GM18907 (cell line): ENCODE results near the gene PNPLA3.

Source experiments
- ATAC-seq: cut with Tn5 transposase; IDR thresholded peaks from one replicate; pipeline ENCODE4 v1.9.1; 2021; ENCODE audit warnings: mild to moderate bottlenecking, moderate library complexity; ENCODE audit not compliant: unreplicated experiment

Gene PNPLA3

DNA sequence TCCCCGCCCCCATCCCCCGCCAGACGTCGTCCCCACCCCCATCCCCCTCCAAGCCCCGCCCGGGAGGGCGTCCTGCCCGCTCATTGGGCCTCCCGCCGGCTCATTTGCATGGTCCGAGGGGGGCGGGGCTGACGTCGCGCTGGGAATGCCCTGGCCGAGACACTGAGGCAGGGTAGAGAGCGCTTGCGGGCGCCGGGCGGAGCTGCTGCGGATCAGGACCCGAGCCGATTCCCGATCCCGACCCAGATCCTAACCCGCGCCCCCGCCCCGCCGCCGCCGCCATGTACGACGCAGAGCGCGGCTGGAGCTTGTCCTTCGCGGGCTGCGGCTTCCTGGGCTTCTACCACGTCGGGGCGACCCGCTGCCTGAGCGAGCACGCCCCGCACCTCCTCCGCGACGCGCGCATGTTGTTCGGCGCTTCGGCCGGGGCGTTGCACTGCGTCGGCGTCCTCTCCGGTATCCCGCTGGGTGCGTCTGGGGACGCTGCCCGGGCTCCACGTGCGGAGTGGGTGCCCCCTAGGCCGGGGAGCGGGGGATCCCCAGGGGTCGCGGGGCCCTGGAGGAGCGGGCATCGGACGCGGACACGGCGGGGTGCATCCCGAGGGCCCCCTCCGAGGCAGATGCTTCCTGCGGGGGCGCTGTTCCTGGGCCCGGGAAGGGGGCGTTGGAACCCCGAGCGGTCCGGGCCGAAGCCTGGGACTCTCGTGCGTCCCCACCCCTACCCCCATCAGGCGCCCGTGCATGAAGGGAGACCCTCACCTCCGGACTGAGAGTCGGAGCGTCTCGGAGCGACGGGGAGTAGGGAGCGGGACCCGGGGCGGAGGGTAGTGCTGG lies at the start of gene PNPLA3:
Gene PNPLA3 (plus strand): TSS at position 175 of the 834 bp plus-strand sequence. CDS start 107 bp downstream, at position 282.
- no peak for ATAC-seq

DNA sequence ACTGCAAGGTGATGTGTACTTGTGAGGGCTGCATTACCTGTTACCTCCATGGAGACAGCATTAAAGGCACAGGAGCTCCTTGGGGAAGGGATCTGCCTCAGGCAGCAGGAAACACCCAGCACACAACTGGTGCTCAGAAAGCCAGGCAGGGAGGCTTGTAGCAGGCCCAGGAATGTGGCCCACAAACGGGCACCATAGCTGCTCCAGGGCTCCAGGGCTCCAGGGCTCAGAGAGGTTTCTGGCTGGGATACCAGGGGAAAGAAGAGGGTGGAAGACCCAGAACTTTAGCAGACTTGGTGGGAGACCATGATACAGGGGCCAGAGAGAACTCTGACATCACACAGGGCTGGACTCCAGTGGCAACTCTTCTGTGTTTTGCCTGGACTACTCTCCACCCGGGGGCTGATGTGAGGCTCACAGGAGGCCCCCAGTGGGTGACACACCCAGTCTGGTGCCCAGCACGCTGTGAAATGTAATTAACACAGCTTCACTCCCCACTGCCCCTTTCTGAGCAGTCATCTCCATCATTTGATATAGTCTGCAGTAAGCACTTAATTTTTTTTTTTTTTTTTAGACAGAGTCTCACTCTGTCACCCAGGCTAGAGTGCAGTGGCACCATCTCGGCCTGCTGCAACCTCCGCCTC lies 46.6 kb upstream of the PNPLA3 start:
- ATAC-seq: no peak

DNA sequence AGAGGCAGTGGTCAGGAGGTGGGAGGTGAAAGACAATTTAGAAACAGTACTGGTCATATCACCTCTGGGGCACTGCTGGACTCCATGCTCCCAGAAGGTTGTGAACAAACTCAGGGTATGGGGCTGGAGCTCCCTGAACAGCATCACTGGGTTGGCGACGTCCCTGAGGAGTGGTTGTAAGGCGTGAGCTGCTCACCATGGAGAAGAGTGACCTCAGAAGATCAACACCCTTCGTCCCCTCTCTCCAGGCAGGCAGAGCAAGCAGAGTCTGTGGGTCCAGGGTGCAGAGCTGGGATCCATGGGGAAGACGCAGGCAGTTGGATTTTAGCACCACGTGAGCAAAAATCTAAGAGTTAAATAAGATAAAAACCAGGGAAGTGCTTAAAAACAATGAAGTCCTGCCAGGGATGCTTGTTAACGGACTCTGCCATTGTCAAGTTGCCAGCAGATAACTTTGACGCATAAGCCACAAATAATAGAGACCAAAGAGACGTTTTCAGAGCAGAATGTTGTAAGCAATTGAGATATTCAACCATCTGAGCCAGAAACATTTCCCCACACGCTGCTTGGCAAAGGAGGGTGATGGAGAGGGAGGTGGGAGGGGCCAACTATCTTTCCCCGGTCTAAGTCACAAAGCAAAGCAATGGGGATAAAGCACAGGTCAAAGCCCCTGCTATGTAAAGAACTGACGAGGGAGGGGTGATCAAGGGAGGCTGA lies 45.4 kb upstream of the PNPLA3 start:
- no peak for ATAC-seq

DNA sequence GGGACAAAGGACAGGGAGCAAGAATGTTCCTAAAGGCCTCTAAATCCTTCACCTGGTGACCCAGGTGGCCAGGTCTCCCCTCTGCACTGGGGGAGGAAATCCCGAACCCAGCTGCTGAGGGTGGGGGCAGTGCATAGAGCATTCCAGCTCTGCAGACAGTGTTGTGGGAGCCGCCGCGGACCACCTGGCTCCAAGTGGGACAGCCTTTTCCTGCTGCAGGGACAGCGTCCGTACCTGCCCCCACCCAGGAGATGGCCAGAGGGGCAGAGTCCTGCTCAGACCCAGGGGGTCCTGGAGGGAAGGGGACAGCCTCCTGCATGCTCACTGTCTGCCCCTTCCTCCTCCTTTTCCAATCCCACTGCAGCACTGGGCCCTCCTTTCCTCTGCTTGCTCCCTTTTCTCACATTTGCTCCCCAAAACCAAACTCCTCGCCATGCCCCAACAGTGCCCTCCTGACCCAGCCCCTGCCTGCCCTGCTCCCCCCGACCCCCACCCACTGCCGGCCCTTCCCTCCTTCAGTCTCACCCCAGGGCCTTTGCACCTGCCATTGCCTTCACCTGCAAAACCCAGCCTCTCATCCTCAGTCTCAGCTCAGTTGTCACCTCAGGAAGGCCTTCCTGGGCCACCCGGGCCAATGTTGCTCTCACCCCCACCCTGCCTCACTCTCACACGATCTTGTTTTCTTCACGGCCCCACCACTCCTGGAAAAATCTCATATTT lies 44.6 kb upstream of the PNPLA3 start:
- ATAC-seq: no peak

GRCh38 chr22:43879901-43880540 lies 43.6 kb upstream of the PNPLA3 start:
- ATAC-seq: no peak

GRCh38 chr22:43880541-43880991 lies 43.0 kb upstream of the PNPLA3 start:
- ATAC-seq: no peak

- ATAC-seq: no peak
Observed at GRCh38 chr22:43881091-43882061, 42.2 kb upstream of the PNPLA3 start.

GRCh38 chr22:43882122-43882767 lies 41.4 kb upstream of the PNPLA3 start:
- no peak for ATAC-seq

DNA sequence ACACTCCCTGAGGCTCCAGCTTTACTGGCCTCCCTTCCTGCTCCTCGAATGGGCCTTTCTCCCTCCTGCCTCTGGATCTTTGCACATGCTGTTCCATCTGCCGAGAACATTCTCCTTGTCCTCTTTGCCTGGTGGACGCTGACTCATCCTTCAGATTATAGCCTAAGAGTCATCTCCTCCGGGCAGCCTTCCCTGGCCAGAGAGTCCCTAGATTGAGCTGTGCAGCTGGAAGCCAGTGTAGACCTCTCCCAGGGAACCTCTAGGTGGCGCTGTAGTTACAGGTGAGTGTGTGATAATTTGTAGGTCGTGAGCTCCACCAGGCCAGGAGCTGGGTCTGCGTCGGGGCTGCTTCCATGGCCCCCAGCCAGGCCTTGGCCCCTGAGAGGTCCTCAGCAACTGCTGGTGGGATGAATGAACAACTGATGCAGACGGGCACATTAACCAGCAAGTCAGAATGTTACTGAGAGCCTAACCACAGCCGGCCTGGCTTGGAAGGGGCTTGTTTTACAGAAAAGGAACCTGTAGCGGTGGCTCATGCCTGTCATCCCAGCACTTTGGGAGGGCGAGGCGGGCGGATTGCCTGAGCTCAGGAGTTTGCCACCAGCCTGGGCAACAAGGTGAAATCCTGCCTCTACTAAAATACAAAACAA lies 40.5 kb upstream of the PNPLA3 start:
- no peak for ATAC-seq

DNA sequence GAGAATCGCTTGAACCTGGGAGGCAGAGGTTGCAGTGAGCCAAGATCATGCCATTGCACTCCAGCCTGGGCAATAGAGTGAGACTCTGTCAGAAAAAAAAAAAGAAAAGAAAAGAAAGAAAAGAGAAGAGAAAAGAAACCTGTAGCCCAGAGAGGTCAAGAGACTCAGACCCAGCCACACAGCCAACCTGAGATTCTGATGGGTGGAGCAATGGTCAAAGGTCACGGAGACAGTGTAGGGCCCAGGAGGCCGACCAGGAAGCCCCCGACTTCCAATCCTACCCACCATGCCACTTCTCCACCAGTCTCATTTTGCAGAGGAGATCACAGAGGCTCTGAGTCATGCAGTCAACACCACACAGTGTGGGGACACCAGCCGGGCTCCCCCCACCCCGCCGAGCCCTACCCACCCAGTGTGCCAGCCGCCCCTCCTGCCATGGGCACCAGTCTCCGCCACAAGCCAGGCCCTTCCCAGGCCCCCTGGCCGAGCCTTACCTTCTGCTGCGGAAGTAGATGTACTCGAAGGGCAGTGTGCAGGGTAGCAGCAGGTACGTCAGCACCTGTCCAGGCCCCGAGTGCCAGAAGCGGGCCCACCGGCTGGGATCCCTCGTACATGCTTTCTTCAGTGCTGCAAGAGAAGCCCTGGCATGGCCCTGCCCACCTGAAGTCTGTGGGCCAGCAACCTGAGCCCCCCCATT lies 39.7 kb upstream of the PNPLA3 start:
- no peak for ATAC-seq

DNA sequence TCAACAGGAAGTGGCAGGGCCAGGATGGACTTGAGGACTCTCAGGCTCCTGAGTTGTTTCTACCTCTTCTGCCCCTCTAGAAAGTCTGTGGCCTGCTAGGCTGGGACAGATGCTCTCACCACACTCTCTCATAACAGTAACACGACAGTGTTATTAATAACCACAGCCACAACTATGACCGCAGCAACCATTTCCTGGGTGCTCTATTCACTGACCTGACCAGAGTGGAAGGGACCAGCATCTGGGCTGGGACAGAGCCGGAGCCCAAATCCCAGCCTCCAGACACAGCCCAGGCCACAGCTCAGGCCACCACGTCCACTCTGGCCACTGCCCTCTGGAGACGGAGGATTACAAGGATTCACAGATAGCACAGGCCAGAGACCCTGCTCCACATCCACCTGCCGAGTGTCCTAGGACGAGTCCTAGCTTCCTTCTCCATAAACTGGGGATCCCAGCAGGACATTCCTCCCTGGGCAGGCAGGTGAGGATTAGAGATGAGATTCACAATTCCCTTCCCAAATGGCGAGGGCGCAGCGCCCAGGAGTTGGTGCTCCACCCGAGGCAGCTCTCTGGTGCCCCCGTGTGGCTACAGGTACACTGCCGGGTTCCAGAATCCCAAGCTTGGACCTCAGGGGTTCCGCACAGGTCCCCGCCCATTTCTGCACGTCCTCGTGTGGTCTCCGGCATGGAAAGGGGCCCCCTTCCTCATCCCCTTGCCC lies 38.8 kb upstream of the PNPLA3 start:
- peak; percentile 53 for ATAC-seq

DNA sequence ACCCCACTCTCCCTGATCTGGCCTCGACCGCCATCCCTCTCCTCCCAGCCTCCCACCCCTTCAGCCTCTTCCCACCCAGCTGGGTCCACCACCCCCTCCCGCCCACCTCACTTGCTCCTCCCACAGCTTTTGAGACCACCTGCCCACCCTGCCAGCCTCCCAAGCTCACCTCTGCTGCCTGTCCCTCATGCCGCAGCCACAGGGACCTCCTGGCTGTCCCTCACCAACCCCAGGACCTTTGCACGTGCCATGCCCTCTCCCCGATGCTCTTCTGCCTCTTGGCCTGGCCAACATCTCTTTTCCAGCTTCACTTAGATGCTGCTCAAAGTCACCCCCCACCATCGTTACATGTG lies 38.3 kb upstream of the PNPLA3 start:
- ATAC-seq: no peak

- no peak for ATAC-seq
Observed at GRCh38 chr22:43885786-43886185, 37.8 kb upstream of the PNPLA3 start.

GRCh38 chr22:43886231-43886630 lies 37.4 kb upstream of the PNPLA3 start:
- ATAC-seq: no peak

GRCh38 chr22:43887391-43887790 lies 36.2 kb upstream of the PNPLA3 start:
- ATAC-seq: no peak

DNA sequence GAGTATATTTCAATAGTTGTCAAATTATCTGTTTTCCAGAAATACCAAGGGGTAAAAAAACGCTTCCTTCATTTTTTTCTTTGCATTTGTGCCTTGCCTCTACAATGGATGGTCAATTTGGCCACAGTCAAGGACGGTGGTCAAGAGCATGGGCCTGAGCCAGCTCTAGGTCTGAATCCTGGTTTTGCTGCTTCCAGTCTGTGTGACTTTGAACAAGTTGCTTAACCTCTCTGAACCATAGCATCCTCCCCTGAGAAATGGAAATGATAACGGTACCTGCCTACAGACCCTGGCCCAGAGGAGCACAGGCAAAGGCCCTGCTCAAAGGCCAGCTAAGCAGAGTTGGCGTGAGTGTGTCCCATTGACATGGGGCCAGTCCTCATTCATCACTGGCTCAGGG lies 34.9 kb upstream of the PNPLA3 start:
- no peak for ATAC-seq

DNA sequence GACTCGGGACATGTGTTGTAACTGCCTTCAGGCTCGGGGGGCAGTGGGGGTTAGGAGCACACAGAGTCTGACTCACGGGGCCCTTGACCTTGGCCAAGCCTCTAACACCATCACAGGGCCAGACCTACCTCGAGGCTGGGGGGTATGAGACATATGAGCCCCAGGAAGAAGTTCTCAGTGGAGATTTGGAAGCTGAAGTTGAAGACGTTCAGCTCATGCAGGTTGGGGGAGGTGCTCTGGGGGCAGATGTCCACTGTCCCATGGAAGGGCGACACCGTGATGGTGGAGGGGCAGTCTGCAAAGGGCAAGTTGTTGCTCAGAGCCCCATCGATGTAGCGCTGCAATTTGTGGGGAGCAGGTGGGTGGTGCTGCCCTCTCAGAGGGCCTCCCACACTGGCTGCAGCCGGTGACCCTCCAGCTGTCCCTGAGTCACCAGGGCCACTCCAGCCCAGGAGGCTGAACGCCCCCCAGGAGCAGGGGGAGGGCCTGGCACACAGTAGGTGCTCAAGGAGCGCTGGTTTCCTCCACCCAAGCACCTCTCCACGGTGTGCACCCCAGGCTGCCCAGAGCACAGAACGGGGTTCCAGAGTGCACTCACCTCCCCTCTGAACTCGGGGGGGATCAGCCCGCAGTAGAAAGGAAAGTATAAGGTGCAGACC lies 34.3 kb upstream of the PNPLA3 start:
- no peak for ATAC-seq
